Left renal cortex interstitium (tissue), 4 donors: ENCODE results near the gene PRELP. TPM values are rescaled to one million over a fixed set of nuclear protein-coding genes. Genes with fewer than 3 reads are reported as not detected.

Experiments used
- DNase-seq, 4 donors: peaks; one replicate each; pipeline ENCODE4 v3.0.0-alpha.2; 2013; ENCODE audit warnings: low read depth in 4 of 4, low spot score in 2 of 4, missing footprints in 1 of 4
- polyA plus RNA-seq, 4 donors: library from polyadenylated mRNA; unstranded; fragments of 120-200 nt; gene quantifications; one replicate each; pipeline ENCODE4 v1.2.1, GENCODE V29; 2013; ENCODE audit not compliant: insufficient read length in 4 of 4

Gene PRELP
- polyA plus RNA-seq, 4 donors, result 2.0 to 5.5 (median 4.0) TPM

GRCh38 chr1:203521074-203521794, 45.6 kb downstream of the PRELP start:
- no peak for DNase-seq

GRCh38 chr1:203521812-203522211, 46.2 kb downstream of the PRELP start:
- DNase-seq, result no peak

GRCh38 chr1:203522237-203522636, 46.6 kb downstream of the PRELP start:
- DNase-seq, result no peak

- DNase-seq, result no peak
These were observed 48.1 kb downstream of the PRELP start for GRCh38 chr1:203523667-203524066.

- no peak for DNase-seq
These were observed 48.5 kb downstream of the PRELP start for GRCh38 chr1:203524152-203524551.

GRCh38 chr1:203524824-203525223, 49.2 kb downstream of the PRELP start:
- DNase-seq, result no peak

- DNase-seq, result no peak
These were observed 50.1 kb downstream of the PRELP start for GRCh38 chr1:203525685-203526084.

GRCh38 chr1:203526130-203526529, 50.5 kb downstream of the PRELP start:
- DNase-seq, result no peak

GRCh38 chr1:203526572-203526971, 51.0 kb downstream of the PRELP start:
- DNase-seq, result no peak

GRCh38 chr1:203527013-203527412, 51.4 kb downstream of the PRELP start:
- no peak for DNase-seq

GRCh38 chr1:203528063-203528462, 52.5 kb downstream of the PRELP start:
- no peak for DNase-seq

- DNase-seq, result no peak
These were observed 53.6 kb downstream of the PRELP start for GRCh38 chr1:203528976-203529835.

GRCh38 chr1:203531063-203531462, 55.5 kb downstream of the PRELP start:
- DNase-seq, result no peak

- no peak for DNase-seq
These were observed 58.4 kb downstream of the PRELP start for GRCh38 chr1:203534012-203534411.

GRCh38 chr1:203534526-203534925, 58.9 kb downstream of the PRELP start:
- DNase-seq, result no peak

GRCh38 chr1:203536575-203536974, 61.0 kb downstream of the PRELP start:
- DNase-seq, result no peak

- no peak for DNase-seq
These were observed 61.4 kb downstream of the PRELP start for GRCh38 chr1:203536980-203537455.

GRCh38 chr1:203537806-203538464, 62.3 kb downstream of the PRELP start:
- no peak for DNase-seq

GRCh38 chr1:203538726-203539125, 63.1 kb downstream of the PRELP start:
- no peak for DNase-seq

- no peak for DNase-seq
These were observed 64.4 kb downstream of the PRELP start for GRCh38 chr1:203539831-203540546.
